Astrocyte (in vitro differentiated cells and primary cell): ENCODE results near the gene HSP90AA1. TPM values are rescaled to one million over a fixed set of nuclear protein-coding genes. Genes with fewer than 3 reads are reported as not detected.
"Not testable (repeated sequence)": the region's sequence is repeated elsewhere in the genome, so short reads cannot be mapped to it uniquely, and the experiment has no call there.

Source experiments
- DNase-seq: peaks from one replicate; pipeline ENCODE4 v3.0.0-alpha.2; 2010; ENCODE audit warnings: low read depth
- FAIRE-seq: peaks from 2 replicates; lab custom pipeline; 2011; peaks lifted over from hg19 to GRCh38; lab: Jason Lieb, UNC
- H2AFZ ChIP-seq: 2 replicates; pipeline ENCODE4 v1.6.0; 2012; ENCODE audit warnings: low read depth, low read length, inconsistent platforms
- H3K27ac ChIP-seq: 2 replicates; pipeline ENCODE4 v1.5.1; 2011; ENCODE audit warnings: low read depth, low read length, inconsistent platforms
- H3K27me3 ChIP-seq: 2 replicates; pipeline ENCODE4 v1.6.0; 2011; ENCODE audit warnings: low read length, inconsistent platforms; ENCODE audit not compliant: insufficient read depth
- H3K36me3 ChIP-seq: 2 replicates; pipeline ENCODE4 v1.5.1; 2011; ENCODE audit warnings: low read length, inconsistent platforms; ENCODE audit not compliant: insufficient read depth
- H3K4me1 ChIP-seq: 2 replicates; pipeline ENCODE4 v1.5.1; 2011; ENCODE audit warnings: low read length, inconsistent platforms; ENCODE audit not compliant: insufficient read depth
- H3K4me2 ChIP-seq: 2 replicates; pipeline ENCODE4 v1.6.0; 2012; ENCODE audit warnings: low read length, inconsistent platforms
- H3K4me3 ChIP-seq: 2 replicates; pipeline ENCODE4 v1.5.1; 2011; ENCODE audit warnings: low read depth, mild to moderate bottlenecking, low read length, inconsistent platforms; ENCODE audit not compliant: insufficient read depth
- H3K79me2 ChIP-seq: 2 replicates; pipeline ENCODE4 v1.6.0; 2012; ENCODE audit warnings: mild to moderate bottlenecking, low read length, inconsistent platforms; ENCODE audit not compliant: insufficient read depth
- H3K9ac ChIP-seq: 2 replicates; pipeline ENCODE4 v1.6.0; 2012; ENCODE audit warnings: mild to moderate bottlenecking, low read length, inconsistent platforms
- H3K9me3 ChIP-seq: 2 replicates; pipeline ENCODE4 v1.5.1; 2012; ENCODE audit warnings: low read depth, mild to moderate bottlenecking, low read length, inconsistent platforms; ENCODE audit not compliant: insufficient read depth
- H4K20me1 ChIP-seq: 2 replicates; pipeline ENCODE4 v1.6.0; 2012; ENCODE audit warnings: low read length, inconsistent platforms; ENCODE audit not compliant: insufficient read depth
- H3K27ac Mint-ChIP-seq: one replicate; pipeline ENCODE4 v1.8.0; 2021; ENCODE audit warnings: mild to moderate bottlenecking, mixed read lengths; ENCODE audit not compliant: unreplicated experiment
- H3K27me3 Mint-ChIP-seq: one replicate; pipeline ENCODE4 v1.8.0; 2021; ENCODE audit warnings: low read depth, mixed read lengths; ENCODE audit not compliant: unreplicated experiment
- H3K36me3 Mint-ChIP-seq: one replicate; pipeline ENCODE4 v1.8.0; 2021; ENCODE audit warnings: low read depth, mixed read lengths; ENCODE audit not compliant: unreplicated experiment
- H3K4me1 Mint-ChIP-seq: one replicate; pipeline ENCODE4 v1.8.0; 2021; ENCODE audit warnings: low read depth, mixed read lengths; ENCODE audit not compliant: unreplicated experiment
- H3K4me3 Mint-ChIP-seq: one replicate; pipeline ENCODE4 v1.8.0; 2021; ENCODE audit warnings: mild to moderate bottlenecking, moderate library complexity, mixed read lengths; ENCODE audit not compliant: unreplicated experiment
- H3K9me3 Mint-ChIP-seq: one replicate; pipeline ENCODE4 v1.8.0; 2021; ENCODE audit warnings: mild to moderate bottlenecking, mixed read lengths; ENCODE audit not compliant: unreplicated experiment
- CTCF ChIP-seq: IDR thresholded peaks from 2 replicates; pipeline ENCODE4 v1.5.1; 2011; ENCODE audit warnings: low read depth, mild to moderate bottlenecking, inconsistent platforms, low read length, moderate library complexity; ENCODE audit not compliant: insufficient read depth
- EZH2 ChIP-seq: IDR thresholded peaks from 2 replicates; pipeline ENCODE4 v1.6.1; 2012; ENCODE audit warnings: mild to moderate bottlenecking, low read length, inconsistent platforms; ENCODE audit not compliant: insufficient read depth
- total RNA-seq: library from RNA; stranded (reverse); gene quantifications from 2 replicates; pipeline ENCODE4 v1.2.1, GENCODE V29; 2021

HSP90AA1 gene
- total RNA-seq, 1 donor from 2014 or later: 428 TPM

DNA sequence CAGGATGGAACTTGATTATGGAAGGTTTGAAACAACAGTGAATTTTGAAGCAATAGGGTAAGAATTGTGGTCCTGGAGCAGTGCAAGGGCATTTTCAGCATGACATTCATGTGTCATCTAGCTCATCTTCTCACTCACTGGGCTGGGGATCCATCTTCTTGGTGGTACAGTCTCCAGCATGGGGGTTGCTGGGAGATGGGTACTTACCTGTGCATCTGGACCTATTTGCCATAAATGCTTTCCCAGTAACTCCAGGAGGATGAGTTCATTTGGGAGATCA is 7.2 kb downstream of the HSP90AA1 start:
- no peak overlapping the region for H2AFZ ChIP-seq
- H3K36me3 ChIP-seq: peaks cover 57% of the 10 kb centered on the region
- DNase-seq (no peak), FAIRE-seq (no peak)
- H3K4me3 Mint-ChIP-seq: peak overlapping the region; percentile 64
- H3K27ac ChIP-seq: no peak overlapping the region
- no peaks in the 10 kb centered on the region for H3K9me3 Mint-ChIP-seq
- no peaks in the 10 kb centered on the region for H3K27me3 Mint-ChIP-seq
- H3K4me1 ChIP-seq: peaks cover 14% of the 10 kb centered on the region
- H3K9me3 ChIP-seq: no peaks in the 10 kb centered on the region
- no peaks in the 10 kb centered on the region for H3K27me3 ChIP-seq
- no peak overlapping the region for H3K4me2 ChIP-seq
- peaks cover 55% of the 10 kb centered on the region for H4K20me1 ChIP-seq
- H3K36me3 Mint-ChIP-seq: peaks cover 30% of the 10 kb centered on the region
- H3K79me2 ChIP-seq: peaks cover 42% of the 10 kb centered on the region
- no peak overlapping the region for H3K4me3 ChIP-seq
- TF ChIP-seq CTCF (no peak), EZH2 (no peak)
- H3K4me1 Mint-ChIP-seq: peaks cover 23% of the 10 kb centered on the region
- no peak overlapping the region for H3K9ac ChIP-seq
- no peak overlapping the region for H3K27ac Mint-ChIP-seq

GRCh38 chr14:102078831-102079699 is 7.8 kb downstream of the HSP90AA1 start:
- H3K9me3 Mint-ChIP-seq: no peaks in the 10 kb centered on the region
- H3K4me1 Mint-ChIP-seq: peaks cover 22% of the 10 kb centered on the region
- H3K27me3 ChIP-seq: no peaks in the 10 kb centered on the region
- peaks cover 9% of the 10 kb centered on the region for H3K4me1 ChIP-seq
- no peak overlapping the region for H3K27ac ChIP-seq
- peak overlapping the region; percentile 64 for H3K4me3 Mint-ChIP-seq
- H3K9ac ChIP-seq: no peak overlapping the region
- H3K79me2 ChIP-seq: peaks cover 36% of the 10 kb centered on the region
- H3K9me3 ChIP-seq: no peaks in the 10 kb centered on the region
- H3K27me3 Mint-ChIP-seq: no peaks in the 10 kb centered on the region
- DNase-seq (no peak), FAIRE-seq (no peak)
- H3K4me3 ChIP-seq: no peak overlapping the region
- H3K27ac Mint-ChIP-seq: no peak overlapping the region
- peaks cover 49% of the 10 kb centered on the region for H4K20me1 ChIP-seq
- peaks cover 32% of the 10 kb centered on the region for H3K36me3 Mint-ChIP-seq
- TF ChIP-seq EZH2: no peak
- no peak for TF ChIP-seq CTCF
- H2AFZ ChIP-seq: no peak overlapping the region
- no peak overlapping the region for H3K4me2 ChIP-seq
- peaks cover 51% of the 10 kb centered on the region for H3K36me3 ChIP-seq

DNA sequence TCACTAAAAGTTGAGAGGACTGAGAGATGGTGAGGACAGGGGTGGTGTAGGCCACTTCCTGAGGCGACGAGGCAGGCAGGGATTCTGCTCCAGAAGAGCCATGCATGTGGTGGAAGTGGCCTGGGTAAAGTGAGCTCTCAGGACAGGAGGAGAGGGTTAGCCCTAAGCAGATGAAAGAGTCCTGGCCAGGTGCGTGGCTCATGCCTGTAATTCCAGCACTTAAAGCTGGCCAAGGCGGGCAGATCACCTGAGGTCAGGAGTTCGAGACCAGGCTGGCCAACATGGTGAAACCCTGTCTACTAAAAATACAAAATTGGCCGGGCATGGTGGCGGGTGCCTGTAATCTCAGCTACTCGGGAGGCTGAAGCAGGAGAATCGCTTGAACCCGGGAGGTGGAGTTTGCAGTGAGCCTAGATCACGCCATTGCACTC is 8.5 kb downstream of the HSP90AA1 start:
- not testable (repeated sequence) for H3K4me3 ChIP-seq, H2AFZ ChIP-seq, H3K4me3 Mint-ChIP-seq, H3K27ac Mint-ChIP-seq, H3K9me3 Mint-ChIP-seq, H3K9ac ChIP-seq, H3K27ac ChIP-seq, H3K4me1 ChIP-seq, FAIRE-seq, H3K27me3 ChIP-seq, H3K4me2 ChIP-seq, H3K9me3 ChIP-seq, H3K27me3 Mint-ChIP-seq, DNase-seq
- peaks cover 29% of the 10 kb centered on the region for H3K79me2 ChIP-seq
- H3K36me3 Mint-ChIP-seq: peaks cover 30% of the 10 kb centered on the region
- H4K20me1 ChIP-seq: peaks cover 42% of the 10 kb centered on the region
- H3K4me1 Mint-ChIP-seq: peaks cover 18% of the 10 kb centered on the region
- H3K36me3 ChIP-seq: peaks cover 44% of the 10 kb centered on the region
